Body of pancreas (tissue), 4 donors: ENCODE data around the gene TMEM89. TPM values are rescaled to one million over a fixed set of nuclear protein-coding genes. Genes with fewer than 3 reads are reported as not detected.

ENCODE experiments used
- ATAC-seq: fragments of 150-250 bp; one replicate; pipeline ENCODE4 v1.9.1; 2016
- DNase-seq, 4 donors: peaks; one replicate each; pipeline ENCODE4 v3.0.0-alpha.2; 2019
- H3K27ac ChIP-seq, 4 donors: fragments of 200-600 bp; sonication (generic); 1 replicate in 3 of 4; 2 replicates in 1 of 4; pipeline versions ENCODE4 v1.5.1 to v1.6.1; 2016 to 2019; ENCODE audit warnings: mild to moderate bottlenecking in 1 of 4, mixed read lengths in 1 of 4, moderate library complexity in 1 of 4
- H3K27me3 ChIP-seq, 2 donors: fragments of 200-600 bp; sonication (generic); one replicate each; pipeline ENCODE4 v1.6.0; 2016; ENCODE audit warnings: mild to moderate bottlenecking in 1 of 2
- H3K36me3 ChIP-seq, 2 donors: fragments of 200-600 bp; sonication (generic); replicated peaks in 1 of 2; 2 replicates each; pipeline ENCODE4 v1.5.1; 2016; ENCODE audit warnings: low read depth in 2 of 2; ENCODE audit not compliant: insufficient read depth in 1 of 2
- H3K4me1 ChIP-seq: fragments of 200-600 bp; sonication (generic); one replicate; pipeline ENCODE4 v1.6.0; 2016
- H3K4me3 ChIP-seq, 2 donors: fragments of 200-600 bp; sonication (generic); 1 replicate in 1 of 2; 2 replicates in 1 of 2; pipeline ENCODE4 v1.5.1; 2016 to 2019
- H3K9me3 ChIP-seq, 3 donors: fragments of 200-600 bp; sonication (generic); 1 replicate in 2 of 3; 2 replicates in 1 of 3; pipeline ENCODE4 v1.5.1; 2016
- POLR2A ChIP-seq, 3 donors: fragments of 450-650 bp; IDR thresholded peaks; one replicate each; pipeline ENCODE4 v1.6.1; 2016; ENCODE audit warnings: antibody characterized with exemption in 3 of 3, mild to moderate bottlenecking in 2 of 3
- WGBS, 2 donors: methylation state at CpG; one replicate each; pipeline ENCODE4 v1.1.5; 2017; 5-methylcytosine and 5-hydroxymethylcytosine counted together
- intact Hi-C: fragments of 100-400 bp; cut with DNase I; formaldehyde crosslinking; loops from one replicate; pipeline ENCODE4 v1.15.1; 2023
- total RNA-seq, 2 donors: library from RNA; depleted of rRNA; stranded (reverse); fragments of >200 nt; gene quantifications; one replicate each; pipeline ENCODE4 v1.1.0, GENCODE V29; 2016
- TF ChIP-seq, protein P1 (sequence below), 7 experiments: fragments of 450-650 bp in 4 of 7; fragments of 200-600 bp in 3 of 7; sonication (generic) in 3 of 7; IDR thresholded peaks; one replicate each; pipeline ENCODE4 v1.5.1; 2016 to 2019; ENCODE audit warnings: antibody characterized with exemption in 7 of 7

The TMEM89 gene
- total RNA-seq, 2 donors from 2014 or later = not detected

DNA sequence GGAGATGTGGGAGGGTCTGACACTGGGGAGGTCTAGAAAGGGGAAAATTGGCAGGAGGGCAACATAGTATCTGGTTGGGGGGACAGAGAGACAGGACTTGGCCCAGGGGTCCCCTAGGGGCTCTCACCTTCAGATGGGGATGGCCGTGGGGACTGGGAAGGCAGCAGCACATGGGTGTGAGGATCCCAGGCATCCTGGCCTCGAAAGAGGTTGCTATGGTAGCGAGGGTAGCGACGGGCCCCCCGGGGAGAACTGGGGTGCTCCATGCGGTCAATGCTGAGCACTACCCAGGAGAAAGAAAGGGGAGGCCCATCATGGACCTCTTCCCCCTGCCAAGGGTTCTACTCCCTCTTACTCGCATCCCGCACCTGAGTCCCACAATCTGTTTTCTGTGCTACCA, 26.1 kb upstream of the TMEM89 start:
- H3K9me3 ChIP-seq = no peaks in the 10 kb centered on the region
- DNase-seq (no peak), ATAC-seq (no peak)
- intact Hi-C loops = no loop called here
- TF ChIP-seq, protein P1, sequence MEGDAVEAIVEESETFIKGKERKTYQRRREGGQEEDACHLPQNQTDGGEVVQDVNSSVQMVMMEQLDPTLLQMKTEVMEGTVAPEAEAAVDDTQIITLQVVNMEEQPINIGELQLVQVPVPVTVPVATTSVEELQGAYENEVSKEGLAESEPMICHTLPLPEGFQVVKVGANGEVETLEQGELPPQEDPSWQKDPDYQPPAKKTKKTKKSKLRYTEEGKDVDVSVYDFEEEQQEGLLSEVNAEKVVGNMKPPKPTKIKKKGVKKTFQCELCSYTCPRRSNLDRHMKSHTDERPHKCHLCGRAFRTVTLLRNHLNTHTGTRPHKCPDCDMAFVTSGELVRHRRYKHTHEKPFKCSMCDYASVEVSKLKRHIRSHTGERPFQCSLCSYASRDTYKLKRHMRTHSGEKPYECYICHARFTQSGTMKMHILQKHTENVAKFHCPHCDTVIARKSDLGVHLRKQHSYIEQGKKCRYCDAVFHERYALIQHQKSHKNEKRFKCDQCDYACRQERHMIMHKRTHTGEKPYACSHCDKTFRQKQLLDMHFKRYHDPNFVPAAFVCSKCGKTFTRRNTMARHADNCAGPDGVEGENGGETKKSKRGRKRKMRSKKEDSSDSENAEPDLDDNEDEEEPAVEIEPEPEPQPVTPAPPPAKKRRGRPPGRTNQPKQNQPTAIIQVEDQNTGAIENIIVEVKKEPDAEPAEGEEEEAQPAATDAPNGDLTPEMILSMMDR (IDR thresholded peaks at IDR 0.05) = no peak
- no peak for TF ChIP-seq POLR2A (IDR thresholded peaks at IDR 0.05)
- no peak overlapping the region for H3K4me3 ChIP-seq
- H3K4me1 ChIP-seq = no peaks in the 10 kb centered on the region
- no peaks in the 10 kb centered on the region for H3K27me3 ChIP-seq
- no peaks in the 10 kb centered on the region for H3K36me3 ChIP-seq
- WGBS, 2 donors = 83 to 88% methylated on average over 9 of the region's 9 CpGs
- no peak overlapping the region for H3K27ac ChIP-seq

DNA sequence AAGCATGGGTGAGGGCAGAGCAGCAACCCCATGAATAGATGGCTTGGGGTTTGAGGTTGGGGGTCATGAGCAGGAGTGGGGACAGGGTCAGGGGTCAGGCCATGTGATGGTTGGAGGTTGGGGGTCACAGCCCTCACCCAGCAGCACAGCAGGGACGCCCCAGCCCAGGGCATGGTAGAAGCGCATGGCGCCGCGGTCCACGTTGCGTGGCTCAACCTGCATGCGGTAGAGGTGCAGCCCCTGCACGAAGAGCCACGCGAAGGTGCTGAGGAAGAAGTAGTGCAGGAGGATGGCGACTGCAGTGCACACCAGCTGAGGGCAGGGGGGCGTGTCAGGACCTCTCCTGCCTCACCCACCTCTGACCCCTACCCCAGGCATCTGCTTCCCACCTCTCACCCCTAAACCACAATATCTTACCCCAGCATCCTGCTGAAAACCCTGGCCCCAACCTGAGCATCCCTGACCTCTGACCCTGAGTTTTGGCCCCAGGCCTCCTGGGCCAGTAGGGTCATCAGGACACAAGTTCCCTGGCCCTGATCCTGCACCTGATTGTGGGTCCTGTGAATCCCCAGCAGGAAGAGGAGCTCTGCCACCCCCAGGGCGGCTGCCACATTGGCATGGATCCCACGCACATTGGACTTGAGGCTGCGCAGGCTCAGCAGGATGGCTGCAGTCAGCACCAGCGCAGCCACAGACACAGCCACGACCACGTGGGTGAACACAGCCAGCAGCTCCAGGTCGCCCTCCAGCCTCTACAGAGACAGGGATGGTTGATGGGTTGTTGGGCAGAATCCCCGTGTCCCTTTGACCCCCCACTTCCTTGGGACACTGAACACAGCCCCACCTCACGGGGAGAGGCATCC, 23.6 kb upstream of the TMEM89 start:
- Histone ChIP-seq H3K27me3 (no peaks in the 10 kb centered on the region), H3K4me1 (no peaks in the 10 kb centered on the region), H3K36me3 (no peaks in the 10 kb centered on the region), H3K9me3 (no peaks in the 10 kb centered on the region), H3K27ac (no peak overlapping the region), H3K4me3 (no peak overlapping the region)
- DNase-seq (no peak), ATAC-seq (no peak)
- no peak for TF ChIP-seq POLR2A (IDR thresholded peaks at IDR 0.05)
- TF ChIP-seq, protein P1 (IDR thresholded peaks at IDR 0.05) = no peak
- WGBS, 2 donors = 87 to 88% methylated on average over 14 to 22 of the region's 22 CpGs
- intact Hi-C loops = no loop called here

DNA sequence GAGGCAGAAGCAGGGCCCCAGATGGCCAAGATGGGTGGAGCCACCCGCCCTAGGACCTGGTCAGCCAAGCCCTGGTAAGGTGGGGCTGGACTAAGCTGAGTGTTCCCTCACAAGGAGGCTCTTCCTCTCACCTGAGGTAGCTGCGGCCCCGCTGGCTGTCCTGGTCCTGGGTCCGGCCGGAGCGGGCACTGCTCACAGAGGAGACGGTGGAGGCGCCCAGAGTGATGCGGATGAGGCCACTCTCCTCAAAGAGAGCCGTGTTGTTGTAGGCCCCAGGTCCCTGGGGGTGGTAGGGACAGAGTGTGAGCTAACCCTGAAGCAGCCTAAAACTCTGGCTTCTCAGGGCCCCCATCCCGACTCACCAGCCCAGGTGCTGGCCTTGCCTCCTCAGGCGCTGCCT, 21.0 kb upstream of the TMEM89 start:
- no peak for ATAC-seq
- no peaks in the 10 kb centered on the region for H3K9me3 ChIP-seq
- TF ChIP-seq POLR2A (IDR thresholded peaks at IDR 0.05) = no peak
- TF ChIP-seq, protein P1 (IDR thresholded peaks at IDR 0.05) = no peak
- no peak for DNase-seq
- H3K4me3 ChIP-seq = no peak overlapping the region
- WGBS, 2 donors = 82 to 89% methylated on average over 11 to 12 of the region's 12 CpGs
- no peak overlapping the region for H3K27ac ChIP-seq
- no peaks in the 10 kb centered on the region for H3K4me1 ChIP-seq
- H3K27me3 ChIP-seq = no peaks in the 10 kb centered on the region
- intact Hi-C loops = no loop called here
- H3K36me3 ChIP-seq = no peaks in the 10 kb centered on the region

DNA sequence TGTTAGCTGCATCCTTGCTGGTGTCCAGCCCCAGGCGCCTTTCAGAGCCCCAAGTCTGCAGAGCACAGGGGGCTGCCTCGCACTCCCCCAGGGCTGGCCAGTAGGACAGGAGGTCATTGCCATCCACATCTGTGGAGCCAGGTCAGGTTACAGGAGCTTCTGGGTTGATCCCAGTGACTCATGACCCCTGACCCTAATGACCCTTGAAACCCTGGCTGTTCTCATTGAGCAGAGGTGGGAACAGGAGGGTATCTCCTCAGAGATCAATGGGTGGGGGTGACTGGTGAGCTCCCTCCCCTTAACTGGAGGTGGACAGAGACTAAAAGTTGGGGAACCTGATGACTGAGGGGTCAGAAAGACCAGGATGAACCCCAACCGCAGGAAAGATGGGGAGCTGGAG, 19.8 kb upstream of the TMEM89 start:
- Histone ChIP-seq H3K27me3 (no peaks in the 10 kb centered on the region), H3K4me3 (no peak overlapping the region), H3K9me3 (no peaks in the 10 kb centered on the region), H3K36me3 (no peaks in the 10 kb centered on the region), H3K4me1 (peaks cover 3% of the 10 kb centered on the region), H3K27ac (no peak overlapping the region)
- DNase-seq (no peak), ATAC-seq (no peak)
- 91 to 100% methylated on average over 1 to 3 of the region's 3 CpGs for WGBS, 2 donors
- TF ChIP-seq, protein P1 (IDR thresholded peaks at IDR 0.05) = no peak
- no peak for TF ChIP-seq POLR2A (IDR thresholded peaks at IDR 0.05)
- intact Hi-C loops = no loop called here
